HEK293 (cell line): ENCODE results near the gene CMBL.

Source experiments
- CTCF ChIA-PET: fragments of 350-600 bp; formaldehyde crosslinking; extraction: SDS; loops from one replicate; lab custom pipeline; 2021; ENCODE audit warnings: antibody characterized with exemption; lab: Yijun Ruan, JAX
- POLR2A ChIA-PET: fragments of 300-600 bp; formaldehyde crosslinking; extraction: SDS; loops from one replicate; lab custom pipeline; 2020; ENCODE audit warnings: antibody characterized with exemption, inconsistent platforms; lab: Yijun Ruan, JAX
- H3K27ac ChIP-seq: fragments of 200-500 bp; sonication (Bioruptor generic); 2 replicates; pipeline ENCODE4 v1.5.1; 2014; ENCODE audit warnings: low read depth, low read length, control low read depth, inconsistent platforms; ENCODE audit errors: extremely low read depth
- H3K36me3 ChIP-seq, 2 experiments: fragments of 200-500 bp in 1 of 2; sonication (Bioruptor generic) in 1 of 2; 1 replicate in 1 of 2; 2 replicates in 1 of 2; pipeline ENCODE4 v1.5.1; 2014 to 2017; ENCODE audit warnings: inconsistent platforms in 2 of 2, low read length in 2 of 2; ENCODE audit not compliant: control insufficient read depth in 2 of 2, insufficient read depth in 1 of 2
- H3K4me1 ChIP-seq: fragments of 200-500 bp; sonication (Bioruptor generic); 2 replicates; pipeline ENCODE4 v1.5.1; 2014; ENCODE audit warnings: mild to moderate bottlenecking, low read length, inconsistent platforms; ENCODE audit not compliant: control insufficient read depth, insufficient read depth
- H3K4me3 ChIP-seq: 2 replicates; pipeline ENCODE4 v1.5.1; 2011; ENCODE audit warnings: low read depth, mild to moderate bottlenecking, control low read depth, low read length, moderate library complexity
- H3K9me3 ChIP-seq: fragments of 200-500 bp; sonication (Bioruptor generic); 2 replicates; pipeline ENCODE4 v1.5.1; 2014; ENCODE audit warnings: low read depth, low read length, inconsistent platforms; ENCODE audit not compliant: control insufficient read depth, insufficient read depth
- INSM2 ChIP-seq: fragments of 450-650 bp; formaldehyde crosslinking; IDR thresholded peaks from 2 replicates; pipeline ENCODE4 v1.5.1; 2016; ENCODE audit warnings: missing biosample characterization, missing genetic modification characterization
- KLF1 ChIP-seq: fragments of 450-650 bp; formaldehyde crosslinking; IDR thresholded peaks from 2 replicates; pipeline ENCODE4 v1.5.1; 2016; ENCODE audit warnings: missing biosample characterization, missing genetic modification characterization
- MZF1 ChIP-seq: fragments of 450-650 bp; formaldehyde crosslinking; IDR thresholded peaks from 2 replicates; pipeline ENCODE4 v1.5.1; 2017; ENCODE audit warnings: missing biosample characterization, missing genetic modification characterization, borderline replicate concordance
- RBAK ChIP-seq: fragments of 450-650 bp; formaldehyde crosslinking; IDR thresholded peaks from 2 replicates; pipeline ENCODE4 v1.5.1; 2016; ENCODE audit warnings: missing biosample characterization, missing genetic modification characterization
- REPIN1 ChIP-seq: fragments of 450-650 bp; formaldehyde crosslinking; IDR thresholded peaks from 2 replicates; pipeline ENCODE4 v1.5.1; 2017; ENCODE audit warnings: missing biosample characterization, missing genetic modification characterization, low read depth
- YY2 ChIP-seq: fragments of 450-650 bp; formaldehyde crosslinking; IDR thresholded peaks from 2 replicates; pipeline ENCODE4 v1.5.1; 2016; ENCODE audit warnings: missing biosample characterization, missing genetic modification characterization
- ZEB2 ChIP-seq: fragments of 450-650 bp; formaldehyde crosslinking; IDR thresholded peaks from 2 replicates; pipeline ENCODE4 v1.5.1; 2016; ENCODE audit warnings: missing biosample characterization, missing genetic modification characterization
- ZIC2 ChIP-seq: fragments of 450-650 bp; formaldehyde crosslinking; IDR thresholded peaks from 2 replicates; pipeline ENCODE4 v1.5.1; 2016; ENCODE audit warnings: missing biosample characterization, missing genetic modification characterization
- ZNF133 ChIP-seq: fragments of 450-650 bp; formaldehyde crosslinking; IDR thresholded peaks from 2 replicates; pipeline ENCODE4 v1.5.1; 2016; ENCODE audit warnings: missing biosample characterization, missing genetic modification characterization
- ZNF157 ChIP-seq: fragments of 450-650 bp; formaldehyde crosslinking; IDR thresholded peaks from 2 replicates; pipeline ENCODE4 v1.5.1; 2016; ENCODE audit warnings: missing biosample characterization, missing genetic modification characterization
- ZNF2 ChIP-seq: fragments of 450-650 bp; formaldehyde crosslinking; IDR thresholded peaks from 2 replicates; pipeline ENCODE4 v1.5.1; 2016; ENCODE audit warnings: missing biosample characterization, missing genetic modification characterization
- ZNF24 ChIP-seq: fragments of 450-650 bp; formaldehyde crosslinking; IDR thresholded peaks from 2 replicates; pipeline ENCODE4 v1.5.1; 2016; ENCODE audit warnings: missing biosample characterization, missing genetic modification characterization
- ZNF302 ChIP-seq: fragments of 450-650 bp; formaldehyde crosslinking; IDR thresholded peaks from 2 replicates; pipeline ENCODE4 v1.5.1; 2016; ENCODE audit warnings: missing biosample characterization, missing genetic modification characterization, low read depth
- ZNF600 ChIP-seq: fragments of 450-650 bp; formaldehyde crosslinking; IDR thresholded peaks from 2 replicates; pipeline ENCODE4 v1.5.1; 2016; ENCODE audit warnings: missing biosample characterization, missing genetic modification characterization
- ZNF626 ChIP-seq: fragments of 450-650 bp; sonication (Bioruptor Pico); formaldehyde crosslinking; IDR thresholded peaks from 2 replicates; pipeline ENCODE4 v1.5.1; 2018; ENCODE audit warnings: missing biosample characterization, missing genetic modification characterization, inconsistent platforms

CMBL gene

GRCh38 chr5:10262995-10263394 is 44.7 kb downstream of the CMBL start (continued):
- TF ChIP-seq ZIC2 (tag by site-specific recombination), result no peak
- no peak for TF ChIP-seq ZNF157 (tag by site-specific recombination)

- TF ChIP-seq ZNF24 (tag by site-specific recombination), result no peak
- 0 out of 2 replicates have a peak, but pooled peaks have one; percentile 26 for TF ChIP-seq ZNF600 (tag by site-specific recombination)
- TF ChIP-seq REPIN1 (tag by site-specific recombination), result no peak
- no peak for TF ChIP-seq ZNF2 (tag by site-specific recombination)
- Histone ChIP-seq H3K4me3 (no peak overlapping the region), H3K36me3 (peaks cover 78 to 89% of the 10 kb centered on the region in 2 experiments), H3K27ac (no peak overlapping the region), H3K4me1 (peaks cover 3% of the 10 kb centered on the region; the same call in 1 of the 2 replicates), H3K9me3 (no peaks in the 10 kb centered on the region)
- POLR2A ChIA-PET, result interaction anchor here (1.3 to 1.4 kb wide), 2 partner anchors 12 to 91 kb away, joined by 5 to 8 read pairs; partner anchors contain the start of genes ATPSCKMT, CCT5 and MARCHF6
- CTCF ChIA-PET, result interaction anchor here (0.5 to 1.2 kb wide), 4 partner anchors 22 to 419 kb away, joined by 3 to 5 read pairs (median 3); no protein-coding TSS in a partner anchor
These were observed 45.5 kb downstream of the CMBL start for GRCh38 chr5:10262121-10262774.

- TF ChIP-seq ZNF626 (tag by site-specific recombination) (no peak), YY2 (tag by site-specific recombination) (no peak), INSM2 (no peak)
- ChIA-PET CTCF (no interaction called here), POLR2A (interaction anchor here (3.0 kb wide), 1 partner anchor 11 kb away, joined by 14 read pairs; the partner anchor contains the start of genes ATPSCKMT and CCT5)
- peaks cover 3% of the 10 kb centered on the region; the same call in 1 of the 2 replicates for H3K4me1 ChIP-seq
- H3K27ac ChIP-seq, result no peak overlapping the region
- no peak overlapping the region for H3K4me3 ChIP-seq
- peaks cover 87 to 100% of the 10 kb centered on the region in 2 experiments for H3K36me3 ChIP-seq
- H3K9me3 ChIP-seq, result no peaks in the 10 kb centered on the region
These were observed 46.6 kb downstream of the CMBL start for GRCh38 chr5:10261065-10261464.

- TF ChIP-seq KLF1 (tag by site-specific recombination) (no peak), ZNF600 (tag by site-specific recombination) (0 out of 2 replicates have a peak, but pooled peaks have one; percentile 25)
- no peak overlapping the region for H3K27ac ChIP-seq
- ChIA-PET POLR2A (interaction anchor here (3.0 kb wide), 1 partner anchor 9 kb away, joined by 14 read pairs; the partner anchor contains the start of genes ATPSCKMT and CCT5), CTCF (interaction anchor here (2.6 kb wide), 1 partner anchor 24 kb away, joined by 7 read pairs; no protein-coding TSS in a partner anchor)
- peaks cover 3% of the 10 kb centered on the region; the same call in 1 of the 2 replicates for H3K4me1 ChIP-seq
- H3K4me3 ChIP-seq, result no peak overlapping the region
- H3K9me3 ChIP-seq, result no peaks in the 10 kb centered on the region
- H3K36me3 ChIP-seq, result peaks cover 94 to 100% of the 10 kb centered on the region in 2 experiments
These were observed 47.8 kb downstream of the CMBL start for GRCh38 chr5:10259899-10260298.

GRCh38 chr5:10257870-10258269 is 49.8 kb downstream of the CMBL start:
- H3K9me3 ChIP-seq, result no peaks in the 10 kb centered on the region
- TF ChIP-seq ZNF302 (no peak), RBAK (tag by site-specific recombination) (no peak), ZNF133 (tag by site-specific recombination) (no peak), MZF1 (no peak), ZEB2 (no peak)
- POLR2A ChIA-PET, result no interaction called here
- CTCF ChIA-PET, result no interaction called here
- no peak overlapping the region for H3K4me3 ChIP-seq
- peaks cover 3% of the 10 kb centered on the region; the same call in 1 of the 2 replicates for H3K4me1 ChIP-seq
- peaks cover 90 to 96% of the 10 kb centered on the region in 2 experiments for H3K36me3 ChIP-seq
- H3K27ac ChIP-seq, result no peak overlapping the region
